NCI-H2107 (cell line): ENCODE data around the gene FBLN1.

Experiments used
- DNase-seq: peaks from one replicate; lab custom pipeline; 2025; lab: John Stamatoyannopoulos, UW

Gene FBLN1

DNA sequence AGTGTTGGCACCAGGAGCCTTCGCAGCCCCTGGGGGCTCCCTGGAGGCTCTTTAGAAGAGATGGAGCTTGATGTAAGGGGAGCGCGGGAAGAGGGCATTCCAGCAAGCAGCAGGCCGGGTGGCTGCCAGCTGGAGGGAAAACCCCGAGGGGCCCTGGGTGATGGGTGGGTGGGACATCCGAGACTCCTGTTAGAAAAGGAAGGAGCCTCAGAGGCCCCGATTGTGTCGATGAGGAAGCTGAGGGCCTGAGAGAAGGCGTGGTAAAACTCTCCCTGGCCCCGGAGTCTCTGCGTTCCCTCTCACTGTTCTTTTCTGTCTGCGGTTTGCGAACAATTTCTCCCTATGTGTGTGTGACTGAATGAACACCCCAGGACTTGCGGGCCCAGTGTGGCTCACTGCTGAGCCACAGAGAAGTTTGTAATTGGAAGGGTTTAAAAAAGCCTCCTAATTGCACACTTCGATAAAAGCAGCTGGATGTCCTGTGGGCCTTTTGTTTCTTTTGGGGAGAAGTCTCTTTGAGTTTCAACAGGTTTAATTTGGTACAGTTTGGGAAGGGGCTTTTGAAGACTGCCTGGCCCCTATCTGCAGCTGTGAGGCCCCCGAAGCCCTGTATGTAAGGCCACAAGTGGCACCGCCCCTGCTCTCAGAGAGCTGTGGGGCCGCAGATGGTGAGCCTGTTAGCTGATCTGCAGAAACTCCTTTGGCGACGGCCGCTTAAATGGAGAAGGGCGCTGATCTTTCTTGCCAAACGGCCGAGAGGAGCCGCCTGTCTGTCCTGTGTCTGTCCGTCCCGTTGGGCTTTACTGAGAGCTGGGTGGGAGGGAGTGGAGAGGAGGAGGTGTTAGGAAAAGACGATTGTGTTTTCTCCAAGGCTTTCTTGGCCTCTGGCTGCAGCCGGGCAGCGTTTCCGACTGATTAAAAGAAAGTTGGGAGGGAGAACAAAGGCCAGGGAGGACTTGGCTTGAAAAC lies 2.0 kb downstream of the FBLN1 start:
- no peak for DNase-seq

DNA sequence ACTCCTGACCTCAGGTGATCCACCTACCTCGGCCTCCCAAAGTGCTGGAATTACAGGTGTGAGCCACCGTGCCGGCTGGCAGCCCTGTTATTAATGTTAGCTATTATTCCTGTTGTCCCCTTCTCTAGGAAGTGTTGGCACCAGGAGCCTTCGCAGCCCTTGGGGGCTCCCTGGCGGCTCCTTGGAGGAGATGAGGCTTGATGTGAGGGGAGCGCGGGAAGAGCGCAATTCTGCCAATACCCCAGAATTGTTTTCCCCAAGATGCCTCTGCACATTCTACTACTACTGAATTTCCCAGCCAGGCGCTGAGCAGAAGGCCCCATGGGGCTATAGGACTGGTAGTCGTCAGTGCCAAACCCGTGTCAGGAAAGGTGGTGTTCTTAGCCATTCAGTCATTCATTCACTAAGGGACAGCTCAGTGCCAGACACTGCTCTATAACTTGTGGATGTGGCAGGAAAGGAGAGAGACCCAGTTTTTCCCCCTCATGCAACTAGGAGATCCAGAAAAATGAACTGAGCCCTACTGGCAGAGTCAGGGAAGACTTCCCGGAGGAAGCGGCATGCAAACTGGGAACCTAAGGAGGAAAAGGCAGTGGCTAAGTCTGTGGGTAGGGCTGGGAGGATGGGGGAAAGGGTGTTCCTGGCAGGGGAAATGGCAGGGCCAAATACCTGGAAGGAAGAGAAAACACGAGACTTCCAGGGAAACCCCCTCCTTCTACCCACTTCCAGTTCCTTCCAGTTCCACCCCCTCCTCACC lies 3.5 kb downstream of the FBLN1 start:
- no peak for DNase-seq

- no peak for DNase-seq
These were observed 4.2 kb downstream of the FBLN1 start for GRCh38 chr22:45506816-45507360.

GRCh38 chr22:45507798-45508197 lies 5.1 kb downstream of the FBLN1 start:
- DNase-seq = no peak

GRCh38 chr22:45508814-45509213 lies 6.1 kb downstream of the FBLN1 start:
- DNase-seq = no peak

DNA sequence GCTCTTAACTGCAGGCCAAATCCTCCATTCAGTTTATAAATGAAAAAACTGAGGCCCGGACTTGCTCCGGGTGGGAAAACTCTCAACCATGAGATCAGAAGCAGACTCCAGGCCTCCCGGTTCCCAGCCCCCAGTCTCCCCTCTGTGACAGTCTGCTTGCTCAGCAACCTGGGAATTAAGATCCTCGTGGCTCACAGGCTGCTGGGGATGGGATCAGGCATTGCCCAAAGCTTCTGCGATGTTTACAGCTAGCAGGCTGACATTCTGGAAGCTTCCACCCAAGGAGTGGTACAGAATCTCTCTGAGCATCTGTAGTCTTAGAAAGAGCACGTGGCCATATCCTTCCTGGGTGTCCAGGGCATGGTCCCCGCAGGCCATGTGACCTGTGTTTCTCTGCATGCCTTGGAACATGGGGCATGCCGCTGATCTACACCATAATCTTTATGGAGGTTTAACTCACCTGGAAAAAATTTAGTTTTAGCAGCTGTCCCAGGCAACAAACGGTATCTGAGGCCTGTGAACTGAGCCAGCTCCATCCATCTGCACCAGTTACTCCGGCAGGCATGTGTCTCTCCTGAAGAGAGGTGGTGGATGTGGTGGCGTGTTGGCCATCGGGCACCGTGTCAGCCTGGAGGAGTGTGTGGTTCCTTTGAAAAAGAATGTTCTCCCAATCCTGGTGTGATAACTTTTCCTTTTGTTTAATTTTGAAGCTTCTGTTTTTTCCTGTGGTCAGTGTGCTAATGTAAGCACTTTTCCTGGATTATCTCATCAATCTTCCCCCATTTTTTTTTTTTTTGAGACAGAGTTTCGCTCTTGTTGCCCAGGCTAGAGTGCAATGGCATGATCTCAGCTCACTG lies 7.9 kb downstream of the FBLN1 start:
- no peak for DNase-seq

- no peak for DNase-seq
These were observed 9.2 kb downstream of the FBLN1 start for GRCh38 chr22:45511847-45512261.

GRCh38 chr22:45512363-45512762 lies 9.7 kb downstream of the FBLN1 start:
- DNase-seq = no peak

GRCh38 chr22:45515676-45516075 lies 13.0 kb downstream of the FBLN1 start:
- DNase-seq = no peak

DNA sequence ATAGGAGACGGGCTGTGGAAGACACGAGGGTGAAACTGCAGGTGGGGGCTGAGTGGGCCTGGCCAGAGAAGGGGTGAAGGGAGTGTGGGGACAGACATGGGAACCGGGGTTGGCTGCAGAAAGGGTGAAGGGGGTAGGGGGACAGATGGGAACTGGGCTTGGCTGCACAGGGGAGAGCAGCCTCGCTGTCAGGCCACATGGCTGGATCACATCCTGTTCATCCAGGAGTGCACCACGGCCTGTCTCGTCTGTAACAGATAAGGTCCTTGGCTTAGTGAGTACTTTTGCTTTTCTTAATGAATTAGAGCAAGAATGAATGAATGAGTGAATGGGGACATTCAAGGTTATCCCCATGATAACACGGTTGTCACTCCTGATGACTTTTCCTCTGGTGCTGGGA lies 13.5 kb downstream of the FBLN1 start:
- no peak for DNase-seq

DNA sequence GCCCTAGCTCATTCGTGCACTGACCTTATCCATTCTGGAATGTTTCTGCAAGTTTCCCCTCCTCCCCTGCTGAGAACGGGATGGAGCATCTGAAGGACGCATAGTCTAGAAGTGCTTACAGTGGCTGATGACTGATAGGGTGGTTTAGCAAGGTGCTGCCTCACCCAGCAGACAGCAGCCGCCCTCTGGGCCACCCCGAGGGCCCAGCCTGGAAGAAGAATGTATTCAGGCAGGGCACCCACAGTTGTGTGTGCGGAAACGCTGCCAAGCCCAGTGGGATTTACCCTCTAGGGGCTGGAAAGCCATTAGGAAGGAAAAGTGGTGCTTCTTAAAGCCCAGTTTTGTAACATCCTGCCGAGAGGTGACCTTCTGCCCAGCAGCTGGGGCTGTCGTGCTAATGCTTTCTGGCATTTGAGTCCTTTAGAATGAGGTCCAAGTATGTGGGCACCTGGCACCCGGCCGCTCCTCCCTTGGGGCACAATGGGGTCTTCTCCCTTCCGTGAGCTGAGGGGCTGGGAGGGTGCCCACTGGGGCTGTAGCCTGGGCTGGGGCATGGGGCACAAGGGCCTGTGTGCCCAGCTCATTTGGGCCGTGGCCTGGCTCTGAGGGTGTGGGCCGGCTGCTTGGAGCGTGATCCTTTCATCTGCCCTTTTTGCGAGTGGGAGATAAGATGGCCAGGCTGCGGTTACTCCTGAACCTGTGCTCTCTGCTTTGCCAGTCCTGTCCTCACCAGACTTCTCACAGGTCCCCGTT lies 14.4 kb downstream of the FBLN1 start:
- no peak for DNase-seq

DNA sequence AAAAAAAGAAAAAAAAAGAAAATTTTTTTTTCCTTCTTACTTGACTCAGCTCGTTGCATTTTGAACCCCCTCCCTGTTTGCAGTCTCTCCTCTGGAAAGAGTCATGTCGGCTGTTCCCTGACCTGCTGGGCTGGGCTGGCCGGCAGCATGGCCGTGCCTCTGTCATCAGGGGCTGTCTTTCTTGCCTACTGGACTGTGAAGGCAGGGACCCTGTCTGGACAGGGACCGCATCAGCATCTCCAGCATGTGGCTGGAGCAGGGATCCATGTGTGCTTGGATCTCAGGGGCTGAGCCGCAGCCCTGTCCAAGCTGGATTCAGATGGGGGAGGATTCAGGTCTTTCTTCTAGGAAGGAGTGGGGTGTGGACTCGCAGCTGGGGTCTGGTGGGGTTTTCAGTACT lies 15.5 kb downstream of the FBLN1 start:
- DNase-seq = no peak

DNA sequence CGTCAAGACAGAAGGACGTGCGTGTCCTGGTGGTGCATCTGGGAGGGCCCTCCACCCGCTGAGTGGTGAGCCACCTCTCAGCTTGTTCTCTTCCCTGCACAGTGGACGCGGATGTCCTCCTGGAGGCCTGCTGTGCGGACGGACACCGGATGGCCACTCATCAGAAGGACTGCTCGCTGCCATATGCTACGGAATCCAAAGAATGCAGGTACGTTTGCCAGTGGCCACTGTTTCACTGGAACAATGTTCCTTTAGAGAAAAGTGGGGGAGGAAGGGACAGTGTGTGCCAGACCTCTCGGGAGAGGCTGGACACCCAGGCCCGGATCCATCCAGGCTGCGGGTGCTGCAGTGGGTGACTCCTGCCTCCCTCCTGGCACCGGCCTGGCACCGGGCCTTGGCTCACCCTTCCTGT lies 15.9 kb downstream of the FBLN1 start:
- no peak for DNase-seq

DNA sequence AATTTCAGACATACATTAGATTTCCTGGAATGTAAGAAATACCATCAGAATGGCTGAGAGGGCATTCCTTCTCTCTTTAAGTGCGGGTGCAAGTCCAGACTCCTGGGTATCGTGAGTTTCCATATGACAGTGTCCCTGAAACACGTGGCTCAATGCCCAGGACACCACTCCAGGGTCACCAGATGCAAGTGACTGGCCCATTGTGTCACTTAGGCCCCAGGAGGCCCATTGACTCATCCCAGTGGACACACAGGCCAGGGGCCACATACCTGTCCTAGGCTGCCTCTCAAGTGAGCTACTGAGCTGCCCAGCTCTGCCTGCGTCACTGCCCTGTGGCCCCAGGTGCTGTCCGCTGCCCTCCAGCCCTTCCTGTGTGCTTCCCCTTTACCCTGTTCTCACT lies 18.5 kb downstream of the FBLN1 start:
- DNase-seq = no peak

DNA sequence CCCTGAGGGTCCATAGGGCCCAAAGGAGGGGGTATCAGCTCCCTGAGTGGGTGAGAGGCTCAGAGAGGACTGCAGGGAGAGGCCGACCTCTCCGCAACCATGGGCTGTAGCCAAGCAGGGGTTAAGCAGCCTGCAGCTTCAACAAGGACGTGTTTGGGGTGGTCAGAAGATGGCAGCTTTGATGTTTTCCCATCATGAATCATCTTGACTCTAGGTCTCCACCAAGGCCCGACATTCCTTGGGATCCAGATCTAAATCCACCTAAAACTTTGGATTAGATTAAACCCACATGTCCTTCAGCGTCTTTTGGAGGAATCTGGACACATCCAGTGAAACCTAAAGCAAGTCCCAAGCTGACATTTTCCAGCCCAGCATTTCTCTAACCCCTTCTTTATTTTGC lies 19.8 kb downstream of the FBLN1 start:
- DNase-seq = no peak

GRCh38 chr22:45524157-45524556 lies 21.5 kb downstream of the FBLN1 start:
- no peak for DNase-seq

DNA sequence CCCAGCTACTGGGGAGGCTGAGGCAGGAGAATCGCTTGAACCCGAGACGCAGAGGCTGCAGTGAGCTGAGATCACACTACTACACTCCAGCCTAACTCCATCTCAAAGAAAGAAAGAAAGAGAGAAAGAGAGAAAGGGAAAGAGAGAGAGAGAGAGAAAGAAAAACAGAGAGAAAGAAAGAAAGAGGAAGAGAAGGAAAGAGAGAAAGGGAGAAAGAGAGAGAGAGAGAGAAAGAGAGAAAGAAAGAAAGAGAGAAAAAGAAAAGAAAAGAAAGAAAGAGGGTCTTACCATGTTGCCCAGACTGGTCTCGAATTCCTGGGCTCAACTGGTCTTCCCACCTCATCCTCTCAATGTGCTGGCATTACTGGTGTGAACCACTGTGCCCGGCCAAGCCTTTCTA lies 22.3 kb downstream of the FBLN1 start:
- DNase-seq = no peak

DNA sequence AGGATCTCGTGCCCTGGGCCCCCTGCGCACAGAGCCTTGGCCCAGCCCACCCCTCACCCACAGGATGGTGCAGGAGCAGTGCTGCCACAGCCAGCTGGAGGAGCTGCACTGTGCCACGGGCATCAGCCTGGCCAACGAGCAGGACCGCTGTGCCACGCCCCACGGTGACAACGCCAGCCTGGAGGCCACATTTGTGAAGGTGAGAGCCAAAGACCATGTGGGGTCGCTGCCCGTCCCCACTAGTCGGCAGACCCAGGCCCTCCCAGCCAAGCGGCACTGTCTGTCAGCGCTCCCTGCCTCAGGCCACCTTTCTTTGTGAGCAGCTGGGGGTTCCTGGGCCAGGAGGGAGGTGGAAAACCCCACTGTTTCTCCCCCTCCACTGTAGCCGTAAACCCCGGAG lies 22.8 kb downstream of the FBLN1 start:
- DNase-seq = no peak

- DNase-seq = no peak
These were observed 23.6 kb downstream of the FBLN1 start for GRCh38 chr22:45526281-45526680.

DNA sequence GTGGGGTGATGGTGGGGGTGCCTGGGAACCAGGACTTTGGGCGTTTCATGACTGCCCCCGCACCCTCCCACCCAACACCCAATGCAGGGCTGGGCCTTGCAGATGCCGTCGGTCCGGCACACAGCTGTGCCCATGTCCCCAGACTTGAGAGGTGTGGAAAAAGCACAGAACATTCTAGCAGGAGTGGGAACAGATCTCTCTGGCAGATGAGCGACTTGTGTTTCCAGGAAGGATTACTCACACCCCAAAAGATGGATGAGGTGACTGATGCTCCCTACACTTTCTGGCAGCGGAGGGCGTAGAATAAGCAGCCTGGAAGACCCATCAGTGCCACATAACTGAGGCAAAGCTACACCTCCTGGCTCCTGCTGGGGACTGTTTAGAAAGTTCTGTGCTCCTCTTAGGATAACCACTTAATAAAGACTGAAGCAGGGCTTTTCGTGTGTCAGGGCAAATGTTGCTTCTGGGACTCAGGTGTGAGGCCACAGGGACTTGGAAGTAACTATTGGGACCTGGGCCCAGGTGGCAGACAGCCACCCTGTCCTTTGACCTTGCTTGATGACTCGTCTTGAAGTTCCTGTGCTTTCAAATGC lies 24.2 kb downstream of the FBLN1 start:
- no peak for DNase-seq

DNA sequence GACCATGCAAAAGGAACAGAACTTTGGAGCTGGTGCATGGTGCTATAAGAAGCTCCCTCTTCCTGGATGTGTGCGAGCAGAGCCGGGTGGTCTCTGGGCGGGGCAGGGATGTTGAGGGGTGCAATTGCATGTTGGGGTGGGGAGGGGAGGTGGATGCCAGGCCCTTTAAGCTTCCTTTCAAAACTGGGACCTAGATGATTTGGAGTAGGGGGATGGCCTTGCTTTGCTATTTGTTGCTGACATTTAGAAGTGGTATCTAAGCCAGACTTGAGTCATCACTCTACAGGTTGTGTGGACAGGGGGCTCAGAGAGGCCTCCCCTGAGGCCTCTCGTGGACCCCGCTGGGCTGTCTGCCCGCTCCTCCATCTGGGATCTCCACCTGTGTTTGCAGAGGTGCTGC lies 24.8 kb downstream of the FBLN1 start:
- no peak for DNase-seq
